OCI-LY3 (cell line): ENCODE data around the gene LRRC1.

Experiments
- EZH2phosphoT487 ChIP-seq: fragments of 200-600 bp; shearing (Covaris generic); IDR thresholded peaks from 2 replicates; pipeline ENCODE4 v1.6.1; 2018; ENCODE audit warnings: antibody characterized with exemption, mixed run types, low read depth
- TF ChIP-seq, protein P1 (sequence below): fragments of 200-600, 300-600 bp; sonication (generic); IDR thresholded peaks from 2 replicates; pipeline ENCODE4 v1.5.1; 2014; ENCODE audit warnings: antibody characterized with exemption, low read length, low read depth

DNA sequence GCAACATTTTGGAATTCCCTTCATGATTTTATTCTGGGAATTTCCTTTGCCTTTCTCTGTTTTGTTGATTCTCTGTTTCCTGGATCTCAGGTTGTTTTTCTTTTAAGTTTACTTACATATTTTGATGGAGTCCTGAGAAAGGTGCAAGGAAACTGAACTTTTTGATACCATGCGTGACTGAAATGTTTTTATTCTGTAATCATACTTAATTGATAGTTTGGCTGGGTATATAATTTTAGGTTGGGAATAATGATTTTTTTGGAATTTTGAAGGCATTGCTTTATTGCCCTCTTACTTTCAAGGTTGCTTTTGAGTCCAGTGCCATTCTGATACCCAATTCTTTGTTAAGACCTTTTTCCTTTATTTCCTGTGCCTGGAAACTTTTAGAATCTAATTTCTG is 45.2 kb downstream of the LRRC1 start:
- TF ChIP-seq EZH2phosphoT487, result no peak
- TF ChIP-seq, protein P1, sequence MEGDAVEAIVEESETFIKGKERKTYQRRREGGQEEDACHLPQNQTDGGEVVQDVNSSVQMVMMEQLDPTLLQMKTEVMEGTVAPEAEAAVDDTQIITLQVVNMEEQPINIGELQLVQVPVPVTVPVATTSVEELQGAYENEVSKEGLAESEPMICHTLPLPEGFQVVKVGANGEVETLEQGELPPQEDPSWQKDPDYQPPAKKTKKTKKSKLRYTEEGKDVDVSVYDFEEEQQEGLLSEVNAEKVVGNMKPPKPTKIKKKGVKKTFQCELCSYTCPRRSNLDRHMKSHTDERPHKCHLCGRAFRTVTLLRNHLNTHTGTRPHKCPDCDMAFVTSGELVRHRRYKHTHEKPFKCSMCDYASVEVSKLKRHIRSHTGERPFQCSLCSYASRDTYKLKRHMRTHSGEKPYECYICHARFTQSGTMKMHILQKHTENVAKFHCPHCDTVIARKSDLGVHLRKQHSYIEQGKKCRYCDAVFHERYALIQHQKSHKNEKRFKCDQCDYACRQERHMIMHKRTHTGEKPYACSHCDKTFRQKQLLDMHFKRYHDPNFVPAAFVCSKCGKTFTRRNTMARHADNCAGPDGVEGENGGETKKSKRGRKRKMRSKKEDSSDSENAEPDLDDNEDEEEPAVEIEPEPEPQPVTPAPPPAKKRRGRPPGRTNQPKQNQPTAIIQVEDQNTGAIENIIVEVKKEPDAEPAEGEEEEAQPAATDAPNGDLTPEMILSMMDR, result no peak
